GM19324 (cell line): Measurements from ENCODE around the gene PYM1.
A peak's percentile ranks its signal among the peaks of the same experiment; 100 is the strongest.

Experiments used
- ATAC-seq: cut with Tn5 transposase; IDR thresholded peaks from one replicate; pipeline ENCODE4 v1.9.1; 2021; ENCODE audit warnings: mild to moderate bottlenecking, moderate library complexity; ENCODE audit not compliant: unreplicated experiment, low FRiP score

PYM1 gene

GRCh38 chr12:55927588-55928502 is at the start of gene PYM1:
TSS of gene PYM1 (minus strand) at chr12:55927894. CDS start at chr12:55927761, 133 bp downstream.
- ATAC-seq, result peak; percentile 41

- peak; percentile 15 for ATAC-seq
Observed at GRCh38 chr12:55974308-55974730, 46.6 kb upstream of the PYM1 start.

GRCh38 chr12:55973599-55974307 is 46.1 kb upstream of the PYM1 start, which contains the start of gene RAB5B:
TSS of gene RAB5B (plus strand) at chr12:55974078. CDS start at chr12:55986961, 12,883 bp downstream.
- peak; percentile 93 for ATAC-seq

GRCh38 chr12:55972911-55973598 is 45.4 kb upstream of the PYM1 start:
- ATAC-seq, result no peak

- no peak for ATAC-seq
Observed at GRCh38 chr12:55972456-55972855, 44.8 kb upstream of the PYM1 start.

GRCh38 chr12:55972042-55972441 is 44.3 kb upstream of the PYM1 start:
- ATAC-seq, result no peak

- no peak for ATAC-seq
Observed at GRCh38 chr12:55970775-55971174, 43.1 kb upstream of the PYM1 start.

- no peak for ATAC-seq
Observed at GRCh38 chr12:55969356-55969755, 41.7 kb upstream of the PYM1 start.

GRCh38 chr12:55966408-55967281 is 39.0 kb upstream of the PYM1 start, which contains the start of gene CDK2:
TSS of gene CDK2 (plus strand) at chr12:55966830. CDS start at chr12:55967009, 179 bp downstream.
- ATAC-seq, result peak; percentile 96

GRCh38 chr12:55965941-55966407 is 38.3 kb upstream of the PYM1 start, which contains the start of gene PMEL:
TSS of gene PMEL (minus strand) at chr12:55966042. CDS start at chr12:55966011, 31 bp downstream.
- ATAC-seq, result no peak

- no peak for ATAC-seq
Observed at GRCh38 chr12:55965240-55965639, 37.5 kb upstream of the PYM1 start.

- ATAC-seq, result no peak
Observed at GRCh38 chr12:55963760-55964159, 36.1 kb upstream of the PYM1 start.

GRCh38 chr12:55957106-55957859 is 29.6 kb upstream of the PYM1 start:
- no peak for ATAC-seq

- ATAC-seq, result no peak
Observed at GRCh38 chr12:55955800-55956508, 28.3 kb upstream of the PYM1 start.

GRCh38 chr12:55955344-55955743 is 27.6 kb upstream of the PYM1 start:
- ATAC-seq, result no peak

- no peak for ATAC-seq
Observed at GRCh38 chr12:55946553-55946952, 18.9 kb upstream of the PYM1 start.

GRCh38 chr12:55942577-55943136 is 15.0 kb upstream of the PYM1 start:
- no peak for ATAC-seq

- ATAC-seq, result no peak
Observed at GRCh38 chr12:55942055-55942454, 14.4 kb upstream of the PYM1 start.
